Lower leg skin (tissue), 3 donors: ENCODE results near the gene SMC1B.

ENCODE experiments used
- POLR2A ChIP-seq, 2 donors: fragments of 450-650 bp; IDR thresholded peaks; one replicate each; pipeline ENCODE4 v1.6.1; 2016 to 2017; ENCODE audit warnings: antibody characterized with exemption in 2 of 2, mild to moderate bottlenecking in 1 of 2, moderate library complexity in 1 of 2
- TF ChIP-seq, protein P1 (sequence below), 3 donors: fragments of 450-650 bp; IDR thresholded peaks; one replicate each; pipeline ENCODE4 v1.5.1; 2016; ENCODE audit warnings: antibody characterized with exemption in 3 of 3, mild to moderate bottlenecking in 3 of 3, moderate library complexity in 2 of 3

DNA sequence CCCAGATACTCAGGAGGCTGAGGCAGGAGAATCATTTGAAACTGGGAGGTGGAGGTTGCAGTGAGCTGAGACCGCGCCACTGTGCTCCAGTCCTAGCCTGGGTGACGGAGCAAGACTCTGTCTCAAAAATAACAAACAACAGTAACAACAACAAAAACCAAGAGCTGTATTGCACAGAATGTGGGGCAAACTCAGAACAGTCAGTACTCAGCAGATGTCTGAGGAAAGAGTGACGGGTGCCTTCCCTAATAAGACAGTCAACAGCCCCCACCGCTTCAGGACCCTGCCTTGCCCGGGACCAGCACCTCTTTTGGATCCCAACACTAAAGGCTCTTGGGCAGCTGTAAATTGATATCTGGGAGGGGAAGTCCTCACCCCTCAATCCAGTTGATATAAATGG lies 40.4 kb upstream of the SMC1B start:
- no peak for TF ChIP-seq POLR2A (IDR thresholded peaks at IDR 0.05)
- TF ChIP-seq, protein P1, sequence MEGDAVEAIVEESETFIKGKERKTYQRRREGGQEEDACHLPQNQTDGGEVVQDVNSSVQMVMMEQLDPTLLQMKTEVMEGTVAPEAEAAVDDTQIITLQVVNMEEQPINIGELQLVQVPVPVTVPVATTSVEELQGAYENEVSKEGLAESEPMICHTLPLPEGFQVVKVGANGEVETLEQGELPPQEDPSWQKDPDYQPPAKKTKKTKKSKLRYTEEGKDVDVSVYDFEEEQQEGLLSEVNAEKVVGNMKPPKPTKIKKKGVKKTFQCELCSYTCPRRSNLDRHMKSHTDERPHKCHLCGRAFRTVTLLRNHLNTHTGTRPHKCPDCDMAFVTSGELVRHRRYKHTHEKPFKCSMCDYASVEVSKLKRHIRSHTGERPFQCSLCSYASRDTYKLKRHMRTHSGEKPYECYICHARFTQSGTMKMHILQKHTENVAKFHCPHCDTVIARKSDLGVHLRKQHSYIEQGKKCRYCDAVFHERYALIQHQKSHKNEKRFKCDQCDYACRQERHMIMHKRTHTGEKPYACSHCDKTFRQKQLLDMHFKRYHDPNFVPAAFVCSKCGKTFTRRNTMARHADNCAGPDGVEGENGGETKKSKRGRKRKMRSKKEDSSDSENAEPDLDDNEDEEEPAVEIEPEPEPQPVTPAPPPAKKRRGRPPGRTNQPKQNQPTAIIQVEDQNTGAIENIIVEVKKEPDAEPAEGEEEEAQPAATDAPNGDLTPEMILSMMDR (IDR thresholded peaks at IDR 0.05): no peak
